Forelimb muscle (tissue), 1 donor: ENCODE data around the gene CELA2B. TPM values are rescaled to one million over a fixed set of nuclear protein-coding genes. Genes with fewer than 3 reads are reported as not detected.
"Not testable (repeated sequence)": the region's sequence is repeated elsewhere in the genome, so short reads cannot be mapped to it uniquely, and the experiment has no call there.

Experiments
- DNase-seq: peaks from one replicate; pipeline ENCODE4 v3.0.0-alpha.2; 2013; ENCODE audit warnings: low read depth
- polyA plus RNA-seq: library from polyadenylated mRNA; unstranded; fragments of 120-200 nt; gene quantifications from one replicate; pipeline ENCODE4 v1.2.1, GENCODE V29; 2013; ENCODE audit not compliant: insufficient read length

Gene CELA2B
- polyA plus RNA-seq, 1 donor: 3.1 TPM

DNA sequence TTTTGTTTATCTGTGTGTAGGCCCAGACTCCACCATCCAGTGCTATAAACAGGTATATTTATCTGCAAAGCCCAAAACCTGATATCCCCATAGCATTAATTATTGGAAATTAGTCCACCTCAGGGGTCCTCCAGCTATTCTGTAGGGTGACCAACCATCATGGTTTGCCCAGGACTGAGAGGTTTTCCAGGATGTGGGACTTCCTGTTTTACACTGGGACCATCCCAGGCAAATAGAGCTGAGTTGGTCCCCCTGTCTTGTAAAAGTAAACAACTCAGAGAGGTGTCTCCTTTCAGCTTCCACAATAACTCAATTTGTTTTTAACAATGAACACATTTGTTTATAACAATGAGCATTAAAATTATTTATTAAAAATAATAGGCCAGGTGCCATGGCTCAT, 7.8 kb upstream of the CELA2B start:
- DNase-seq: no peak

DNA sequence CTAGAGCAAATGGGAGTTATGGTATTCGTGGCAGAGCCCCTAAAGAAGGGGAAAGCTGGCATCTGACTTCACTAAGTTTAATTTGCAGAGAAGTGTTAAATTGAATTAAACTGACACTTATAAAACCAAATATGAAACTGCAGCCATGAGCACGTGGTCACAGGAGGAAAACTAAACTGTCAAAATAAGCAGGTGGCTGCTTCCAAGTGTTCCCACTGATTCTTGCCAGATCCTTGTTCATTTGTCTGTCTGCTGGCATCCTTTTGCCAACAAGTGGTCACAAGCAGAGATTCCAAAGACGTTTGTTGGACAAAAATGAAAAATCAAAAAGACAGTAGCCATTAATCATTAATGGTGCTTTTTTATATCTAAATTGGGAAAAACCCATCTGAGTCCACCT, 6.5 kb upstream of the CELA2B start:
- no peak for DNase-seq

- DNase-seq: not testable (repeated sequence)
These were observed 6.0 kb upstream of the CELA2B start for GRCh38 chr1:15469821-15470448.

GRCh38 chr1:15471067-15471466, 4.8 kb upstream of the CELA2B start:
- DNase-seq: not testable (repeated sequence)

DNA sequence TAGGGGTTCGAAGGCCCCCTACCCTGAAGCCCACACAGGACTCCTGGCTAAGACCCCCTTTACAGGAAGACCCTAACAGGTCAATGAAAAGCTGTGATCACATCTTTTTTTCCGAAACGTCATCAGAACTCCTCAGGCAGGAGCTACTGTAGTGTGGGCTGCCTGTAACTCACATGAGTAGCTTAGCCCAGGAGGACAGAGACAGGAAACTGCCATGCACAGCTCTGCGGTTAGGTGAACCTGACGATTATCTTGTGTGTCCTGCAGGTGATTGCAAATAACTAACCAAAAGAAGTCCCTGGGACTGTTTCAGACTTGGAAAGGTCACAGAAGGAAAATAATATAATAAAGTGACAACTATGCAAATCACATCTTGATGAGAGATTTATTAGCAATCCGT, 4.2 kb upstream of the CELA2B start:
- DNase-seq: not testable (repeated sequence)

DNA sequence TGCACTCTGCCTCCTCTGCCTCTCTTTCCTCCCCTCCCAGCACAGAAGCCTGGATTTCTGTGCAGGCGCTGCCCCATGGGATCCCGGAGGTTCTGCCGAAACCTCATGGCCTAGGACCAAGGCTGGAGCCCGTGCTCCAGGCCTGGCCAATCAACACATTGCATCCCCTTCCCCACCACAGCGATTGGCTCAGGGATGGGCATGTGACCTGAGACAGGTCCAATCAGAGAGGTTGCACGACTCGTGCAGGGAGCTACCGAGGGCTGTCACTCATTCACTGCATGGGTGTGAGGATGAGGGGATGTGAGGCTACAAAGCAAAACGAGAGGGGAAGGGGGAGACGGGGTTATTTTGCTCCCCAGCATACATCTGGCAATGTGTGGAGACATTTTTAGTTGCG, 3.3 kb upstream of the CELA2B start:
- DNase-seq: no peak

GRCh38 chr1:15476927-15477326, 1.0 kb downstream of the CELA2B start:
- no peak for DNase-seq

DNA sequence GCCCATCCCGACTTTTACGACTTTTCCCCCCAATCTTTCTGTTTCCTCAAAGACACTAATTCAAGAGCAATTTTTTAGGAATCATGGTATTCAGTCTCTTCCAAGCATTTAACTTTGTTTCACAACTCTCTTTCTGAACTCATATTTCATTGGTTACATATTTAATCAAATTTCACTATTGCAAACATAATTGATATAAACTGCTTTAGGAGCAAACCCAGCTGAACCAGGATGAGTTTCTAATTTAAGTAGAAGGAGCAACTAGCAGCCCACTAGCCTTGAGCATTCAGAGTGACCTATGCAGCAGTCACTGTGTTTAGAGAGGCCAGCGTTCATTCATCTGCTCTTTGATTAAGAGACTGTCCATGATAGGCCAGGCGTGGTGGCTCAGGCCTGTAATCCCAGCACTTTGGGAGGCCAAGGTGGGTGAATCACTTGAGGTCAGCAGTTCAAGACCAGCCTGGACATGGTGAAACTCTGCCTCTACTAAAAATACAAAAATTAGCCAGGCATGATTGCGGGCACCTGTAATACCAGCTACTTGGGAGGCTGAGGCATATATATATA, 1.8 kb downstream of the CELA2B start:
- DNase-seq: no peak

GRCh38 chr1:15479654-15480347, 3.9 kb downstream of the CELA2B start:
- no peak for DNase-seq

DNA sequence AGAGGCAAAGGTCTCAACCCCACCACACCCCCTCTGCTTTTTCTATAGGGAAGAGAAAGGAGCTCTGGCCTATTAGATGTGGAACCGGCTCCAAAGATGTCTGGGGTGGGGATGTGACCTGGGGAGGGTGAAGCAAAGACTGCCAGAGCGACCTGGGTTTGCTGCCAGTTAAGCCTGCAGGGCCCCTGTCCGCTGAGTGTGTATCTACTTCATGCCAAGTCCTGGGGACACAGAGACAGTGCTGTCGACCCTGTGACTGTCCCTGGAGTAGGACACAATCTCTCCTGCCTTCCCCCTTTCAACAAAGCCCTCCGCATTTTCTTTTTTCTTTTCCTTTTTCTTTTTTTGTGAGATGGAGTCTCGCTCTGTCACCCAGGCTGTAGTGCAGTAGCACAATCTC, 6.6 kb downstream of the CELA2B start:
- DNase-seq: not testable (repeated sequence)

- DNase-seq: not testable (repeated sequence)
These were observed 7.2 kb downstream of the CELA2B start for GRCh38 chr1:15482983-15483543.

GRCh38 chr1:15483971-15484370, 8.1 kb downstream of the CELA2B start:
- DNase-seq: no peak

DNA sequence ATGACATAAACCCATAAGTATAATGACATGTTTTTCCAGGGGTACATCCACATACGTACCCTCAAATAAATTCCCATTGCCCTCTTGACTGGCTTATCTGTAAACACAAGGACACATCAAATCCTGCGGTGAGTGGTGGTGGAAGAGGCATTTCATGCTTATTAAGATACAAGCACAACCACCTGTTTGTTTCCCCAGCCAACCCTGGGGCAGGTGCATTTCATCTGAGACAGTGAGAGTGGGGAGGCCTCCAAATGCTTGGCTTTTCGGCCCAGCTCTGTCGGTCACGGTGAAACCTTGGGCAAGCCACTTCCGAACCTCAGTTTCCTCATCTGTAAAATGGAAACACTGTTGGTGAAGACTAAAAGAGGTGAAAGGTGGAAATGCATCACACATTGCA, 8.5 kb downstream of the CELA2B start:
- DNase-seq: not testable (repeated sequence)

GRCh38 chr1:15485636-15486035, 9.7 kb downstream of the CELA2B start:
- DNase-seq: no peak

- DNase-seq: not testable (repeated sequence)
These were observed 11.1 kb downstream of the CELA2B start for GRCh38 chr1:15486844-15487610.

GRCh38 chr1:15488371-15488770, 12.5 kb downstream of the CELA2B start:
- DNase-seq: no peak

- DNase-seq: no peak
These were observed 13.3 kb downstream of the CELA2B start for GRCh38 chr1:15489052-15489736.

- not testable (repeated sequence) for DNase-seq
These were observed 15.1 kb downstream of the CELA2B start for GRCh38 chr1:15491010-15491409.

GRCh38 chr1:15492596-15492995, 16.7 kb downstream of the CELA2B start:
- no peak for DNase-seq

DNA sequence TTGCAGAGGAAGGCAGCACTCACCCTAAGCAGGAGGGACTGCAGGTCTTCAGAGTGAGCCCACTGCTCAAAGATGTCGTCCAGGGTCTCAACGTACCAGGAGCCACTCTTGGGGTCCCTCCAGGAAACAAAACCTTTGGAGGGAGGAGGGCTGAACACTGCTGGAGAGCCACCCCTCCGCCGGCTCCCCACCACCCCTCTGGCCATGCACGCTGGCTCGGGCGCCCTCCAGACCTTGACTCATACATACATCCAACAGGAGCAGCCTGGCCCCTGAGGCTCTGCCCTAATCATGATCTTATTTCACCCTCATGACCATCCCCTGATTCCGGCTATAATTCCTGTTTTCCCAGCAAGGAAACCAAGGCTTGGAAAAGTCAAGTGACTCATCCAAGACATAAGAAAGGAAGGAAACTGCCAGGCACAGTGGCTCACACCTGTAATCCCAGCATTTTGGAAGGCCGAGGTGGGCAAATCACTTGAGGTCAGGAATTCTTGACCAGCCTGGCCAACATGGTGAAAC, 18.0 kb downstream of the CELA2B start:
- no peak for DNase-seq
